HUDEP-2 (cell line): Measurements from ENCODE around the gene OLFM2.
"Not testable (repeated sequence)": the region's sequence is repeated elsewhere in the genome, so short reads cannot be mapped to it uniquely, and the experiment has no call there.

Source experiments
- DNase-seq, 76 experiments: peaks; one replicate each; lab custom pipeline; 2025; ENCODE audit not compliant: unreplicated experiment in 76 of 76; lab: John Stamatoyannopoulos, UW

Gene OLFM2

GRCh38 chr19:9945319-9945966 lies 9.1 kb upstream of the OLFM2 start:
- DNase-seq = peak in 4 of 76 experiments; percentile 1 to 22 (median 19)

- no peak for DNase-seq
Measured at GRCh38 chr19:9943744-9944143, 7.4 kb upstream of the OLFM2 start.

GRCh38 chr19:9941671-9942070 lies 5.4 kb upstream of the OLFM2 start:
- no peak for DNase-seq

- DNase-seq = no peak
Measured at GRCh38 chr19:9941231-9941630, 4.9 kb upstream of the OLFM2 start.

- no peak for DNase-seq
Measured at GRCh38 chr19:9940778-9941177, 4.5 kb upstream of the OLFM2 start.

- no peak for DNase-seq
Measured at GRCh38 chr19:9939301-9939913, 3.1 kb upstream of the OLFM2 start.

GRCh38 chr19:9937001-9937411 lies 691 bp upstream of the OLFM2 start:
- DNase-seq = no peak

- DNase-seq = no peak
Measured at GRCh38 chr19:9935506-9936325, 599 bp downstream of the OLFM2 start.

- DNase-seq = peak in 73 of 76 experiments; percentile 16 to 91 (median 71)
Measured at GRCh38 chr19:9934132-9934950, 2.0 kb downstream of the OLFM2 start.

GRCh38 chr19:9932835-9933234 lies 3.5 kb downstream of the OLFM2 start:
- DNase-seq = no peak

- no peak for DNase-seq
Measured at GRCh38 chr19:9931629-9932028, 4.7 kb downstream of the OLFM2 start.

GRCh38 chr19:9923440-9923839 lies 12.9 kb downstream of the OLFM2 start:
- no peak for DNase-seq

- not testable (repeated sequence) for DNase-seq
Measured at GRCh38 chr19:9922782-9923379, 13.4 kb downstream of the OLFM2 start.

- peak in 33 of 76 experiments; percentile 4 to 63 (median 28) for DNase-seq
Measured at GRCh38 chr19:9917321-9917720, 19.0 kb downstream of the OLFM2 start.

GRCh38 chr19:9916719-9917118 lies 19.6 kb downstream of the OLFM2 start:
- no peak for DNase-seq

GRCh38 chr19:9914315-9915207 lies 21.8 kb downstream of the OLFM2 start:
- peak in 71 of 76 experiments; percentile 37 to 93 (median 79) for DNase-seq

- DNase-seq = no peak
Measured at GRCh38 chr19:9914001-9914314, 22.4 kb downstream of the OLFM2 start.

GRCh38 chr19:9913237-9914000 lies 22.9 kb downstream of the OLFM2 start:
- DNase-seq = no peak
